Coronary artery (tissue), 2 donors: ENCODE measurements around the gene ATAD2B.

Source experiments
- DNase-seq: peaks from one replicate; pipeline ENCODE4 v3.0.0-alpha.2; 2017; ENCODE audit warnings: low spot score
- H3K27ac ChIP-seq, 2 donors: fragments of 200-600 bp; sonication (generic); one replicate each; pipeline ENCODE4 v1.5.1; 2016 to 2019
- H3K4me3 ChIP-seq: fragments of 200-600 bp; sonication (generic); 2 replicates; pipeline ENCODE4 v1.5.1; 2016; ENCODE audit warnings: mild to moderate bottlenecking, moderate library complexity
- CTCF ChIP-seq: fragments of 200-600 bp; sonication (generic); IDR thresholded peaks from one replicate; pipeline ENCODE4 v1.5.1; 2019; ENCODE audit warnings: antibody characterized with exemption

ATAD2B gene

GRCh38 chr2:23838581-23838980 lies 88.3 kb downstream of the ATAD2B start:
- Histone ChIP-seq H3K27ac (no peak overlapping the region), H3K4me3 (no peak overlapping the region)
- TF ChIP-seq CTCF, result no peak
- DNase-seq, result no peak

GRCh38 chr2:23837871-23838270 lies 89.1 kb downstream of the ATAD2B start:
- TF ChIP-seq CTCF, result no peak
- no peak overlapping the region for H3K4me3 ChIP-seq
- no peak overlapping the region for H3K27ac ChIP-seq
- no peak for DNase-seq

DNA sequence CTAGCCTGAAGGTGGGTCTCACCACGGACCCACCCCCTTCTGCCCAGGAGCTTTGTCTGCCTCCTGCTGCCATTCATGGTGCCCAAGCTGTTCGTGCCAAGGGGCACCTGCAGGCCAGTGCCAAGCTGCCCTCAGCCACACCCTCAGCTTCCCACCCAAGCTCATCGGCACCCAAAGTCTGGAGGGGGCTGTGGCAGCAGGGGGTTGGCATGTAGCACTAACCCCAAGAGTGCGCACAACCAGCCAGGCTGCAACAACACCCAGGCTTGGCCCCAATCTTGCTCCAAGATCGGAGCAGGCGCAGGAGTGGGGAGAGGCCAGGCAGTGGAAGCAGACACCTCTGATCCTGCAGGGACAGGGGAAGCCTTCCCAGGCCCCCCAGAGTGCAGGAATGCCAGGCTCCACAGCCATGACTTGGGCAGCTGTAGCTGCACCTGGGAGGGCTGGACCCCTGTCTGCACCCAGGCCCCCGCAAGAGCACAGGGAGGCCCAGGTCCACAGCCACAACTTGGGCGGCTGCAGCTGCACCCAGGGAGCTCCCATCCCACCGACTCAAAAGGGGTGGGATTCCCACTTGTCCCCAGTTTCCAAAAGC lies 89.9 kb downstream of the ATAD2B start:
- Histone ChIP-seq H3K4me3 (no peak overlapping the region), H3K27ac (no peak overlapping the region)
- no peak for TF ChIP-seq CTCF
- DNase-seq, result no peak

- no peak for TF ChIP-seq CTCF
- Histone ChIP-seq H3K27ac (no peak overlapping the region), H3K4me3 (no peak overlapping the region)
- DNase-seq, result no peak
Measured at GRCh38 chr2:23836505-23836904, 90.4 kb downstream of the ATAD2B start.

DNA sequence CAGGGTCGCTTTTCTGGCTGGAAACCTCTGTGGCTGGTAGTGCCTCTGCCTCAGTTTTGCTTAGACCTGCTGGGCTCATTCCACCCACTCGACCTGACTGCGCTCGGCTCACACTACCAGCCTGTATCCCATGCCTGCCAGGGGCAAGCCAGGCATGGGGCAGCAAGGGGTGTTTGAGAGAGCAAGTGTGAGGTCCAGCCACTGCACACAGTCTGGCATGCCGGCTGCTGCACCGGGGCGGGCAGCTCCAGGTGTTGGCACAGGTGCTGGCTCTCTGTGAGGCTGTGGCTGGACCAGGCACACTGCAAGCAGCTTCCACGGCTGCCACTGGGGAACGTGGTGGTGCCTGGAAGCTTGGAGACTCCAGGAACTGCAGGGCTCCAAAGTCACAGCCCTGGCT lies 90.9 kb downstream of the ATAD2B start:
- no peak for DNase-seq
- Histone ChIP-seq H3K4me3 (no peak overlapping the region), H3K27ac (no peak overlapping the region)
- TF ChIP-seq CTCF, result no peak

DNA sequence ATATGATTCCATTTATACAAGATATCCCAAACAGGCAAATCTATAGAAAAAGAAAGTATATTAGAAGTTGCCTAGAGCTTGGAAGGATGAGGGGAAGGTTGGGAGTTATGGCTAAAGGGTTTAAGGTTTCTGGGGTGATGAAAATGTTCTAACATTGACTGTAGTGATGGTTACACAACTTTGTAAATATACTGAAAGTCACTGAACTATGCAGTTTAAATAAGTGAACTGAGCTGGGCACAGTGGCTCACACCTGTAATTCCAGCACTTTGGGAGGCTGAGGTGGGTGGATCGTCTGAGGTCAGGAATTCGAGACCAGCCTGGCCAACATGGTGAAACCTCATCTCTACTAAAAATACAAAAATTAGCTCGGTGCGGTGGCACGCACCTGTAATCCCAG lies 91.5 kb downstream of the ATAD2B start:
- Histone ChIP-seq H3K4me3 (no peak overlapping the region), H3K27ac (no peak overlapping the region)
- no peak for DNase-seq
- TF ChIP-seq CTCF, result no peak

- no peak overlapping the region for H3K27ac ChIP-seq
- DNase-seq, result no peak
- no peak overlapping the region for H3K4me3 ChIP-seq
- no peak for TF ChIP-seq CTCF
Measured at GRCh38 chr2:23828986-23829385, 97.9 kb downstream of the ATAD2B start.
